T1000 (cell line): Measurements from ENCODE around the gene NKIRAS2.

Experiments
- DNase-seq: peaks from one replicate; lab custom pipeline; 2025; ENCODE audit warnings: mixed read lengths; lab: John Stamatoyannopoulos, UW

The NKIRAS2 gene

GRCh38 chr17:42019509-42020404, at the start of gene NKIRAS2:
NKIRAS2 (plus strand) TSS chr17:42020090; CDS start chr17:42021578, 1,488 bp downstream.
- peak; percentile 88 for DNase-seq

DNA sequence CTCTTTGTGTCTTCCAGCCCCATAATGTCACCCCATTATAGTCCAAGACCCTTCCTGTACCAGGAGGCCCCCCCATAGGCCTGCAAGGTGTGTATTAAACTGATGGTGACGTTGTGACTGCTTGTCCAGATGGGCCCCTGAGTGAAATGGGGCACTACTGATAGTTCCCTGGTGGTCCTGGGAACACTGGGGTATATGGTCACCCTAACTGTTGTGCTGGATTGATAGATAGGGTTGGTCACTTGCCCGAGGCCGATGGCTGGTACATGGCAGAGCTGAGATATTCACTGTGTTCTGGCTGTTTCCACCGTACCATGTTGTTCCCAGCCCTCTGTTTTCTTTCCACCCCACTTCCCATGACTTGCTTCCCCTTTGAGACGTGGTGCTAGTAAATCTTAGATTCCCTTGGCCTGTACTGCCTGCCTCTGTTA, 49.0 kb upstream of the NKIRAS2 start:
- DNase-seq, result no peak

GRCh38 chr17:41971721-41972523, 48.0 kb upstream of the NKIRAS2 start:
- DNase-seq, result no peak

DNA sequence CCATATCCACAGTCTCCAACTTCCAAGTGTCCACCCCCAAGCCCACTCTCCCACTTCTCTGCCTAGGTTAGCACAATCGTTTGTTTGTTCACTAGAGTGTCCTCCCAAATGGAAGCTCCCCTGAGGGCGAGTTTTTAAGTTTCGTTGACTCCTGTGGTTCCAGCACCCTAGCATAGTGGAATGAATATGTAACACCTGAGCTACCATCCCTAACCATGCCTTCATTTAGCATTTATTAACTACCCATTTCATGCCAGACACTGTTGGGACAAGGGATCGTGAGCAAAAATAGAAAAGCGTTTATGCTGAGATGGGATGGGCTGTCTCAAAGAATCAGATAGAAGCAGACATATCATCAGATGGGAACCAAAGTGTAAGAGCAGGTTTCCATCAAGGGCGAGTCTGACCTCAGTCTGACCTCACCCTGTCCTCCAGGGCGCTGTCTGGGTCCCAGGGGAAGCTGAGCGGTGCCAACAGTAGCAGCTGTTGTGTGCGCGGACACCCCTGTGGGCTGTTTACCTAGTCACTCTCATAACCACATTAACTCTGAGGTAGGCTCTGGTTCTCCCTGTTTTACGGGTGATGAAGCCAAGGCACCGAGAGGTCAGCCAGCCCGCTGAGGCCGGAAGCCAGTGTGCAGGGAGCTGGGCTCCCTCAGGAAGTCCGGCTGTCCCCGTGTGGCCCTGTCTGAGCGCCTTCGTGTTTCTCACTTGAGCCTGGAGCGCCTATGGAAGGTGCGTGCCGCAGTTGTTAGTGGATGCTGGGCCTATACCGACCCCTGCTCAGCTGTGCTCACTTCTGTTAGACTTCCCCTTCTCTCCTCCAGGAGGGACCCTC, 47.1 kb upstream of the NKIRAS2 start:
- DNase-seq, result no peak

- DNase-seq, result no peak
These were observed 46.5 kb upstream of the NKIRAS2 start for GRCh38 chr17:41973408-41973811.

DNA sequence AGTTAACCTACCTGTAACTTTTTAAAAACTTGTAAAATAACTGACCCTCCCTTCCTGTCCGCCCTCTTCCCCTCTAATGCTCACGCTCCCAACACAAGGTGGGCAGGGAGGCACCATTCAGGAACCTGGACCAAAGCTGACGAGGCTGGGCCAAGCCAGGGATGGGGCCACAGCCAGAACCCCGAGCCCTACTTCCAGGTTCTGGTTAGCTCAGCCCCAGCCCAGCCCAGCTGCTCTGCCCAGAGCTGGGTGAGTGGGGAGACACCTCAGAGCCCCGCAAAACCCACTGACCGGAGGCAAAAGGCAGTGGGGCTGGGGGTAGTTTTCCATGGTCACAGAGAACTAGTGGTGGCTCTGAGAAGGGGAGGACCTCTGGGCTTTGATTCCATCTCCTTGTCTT, 45.9 kb upstream of the NKIRAS2 start:
- DNase-seq, result no peak

GRCh38 chr17:41974658-41975057, 45.2 kb upstream of the NKIRAS2 start:
- no peak for DNase-seq

GRCh38 chr17:41975099-41976083, 44.5 kb upstream of the NKIRAS2 start:
- DNase-seq, result no peak

- DNase-seq, result no peak
These were observed 43.6 kb upstream of the NKIRAS2 start for GRCh38 chr17:41976142-41976768.

DNA sequence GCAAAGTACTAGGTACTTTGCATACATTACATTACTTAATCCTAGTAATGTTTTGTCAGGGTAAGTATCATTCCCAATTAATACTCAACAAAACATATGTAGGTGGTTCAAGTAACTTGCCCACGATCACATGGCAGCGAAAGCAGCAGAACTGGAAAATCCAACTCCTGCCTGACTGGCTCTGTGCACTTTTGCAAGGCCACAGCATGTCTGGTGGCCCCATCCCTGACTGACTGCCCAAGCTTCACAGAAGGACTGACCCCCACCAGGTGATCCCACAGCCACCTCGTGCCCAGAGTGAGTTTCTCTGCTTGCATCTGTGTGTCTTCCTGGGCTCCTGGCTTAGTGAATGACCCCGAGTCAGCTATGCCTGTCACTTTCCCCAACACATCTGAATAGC, 41.9 kb upstream of the NKIRAS2 start:
- no peak for DNase-seq

DNA sequence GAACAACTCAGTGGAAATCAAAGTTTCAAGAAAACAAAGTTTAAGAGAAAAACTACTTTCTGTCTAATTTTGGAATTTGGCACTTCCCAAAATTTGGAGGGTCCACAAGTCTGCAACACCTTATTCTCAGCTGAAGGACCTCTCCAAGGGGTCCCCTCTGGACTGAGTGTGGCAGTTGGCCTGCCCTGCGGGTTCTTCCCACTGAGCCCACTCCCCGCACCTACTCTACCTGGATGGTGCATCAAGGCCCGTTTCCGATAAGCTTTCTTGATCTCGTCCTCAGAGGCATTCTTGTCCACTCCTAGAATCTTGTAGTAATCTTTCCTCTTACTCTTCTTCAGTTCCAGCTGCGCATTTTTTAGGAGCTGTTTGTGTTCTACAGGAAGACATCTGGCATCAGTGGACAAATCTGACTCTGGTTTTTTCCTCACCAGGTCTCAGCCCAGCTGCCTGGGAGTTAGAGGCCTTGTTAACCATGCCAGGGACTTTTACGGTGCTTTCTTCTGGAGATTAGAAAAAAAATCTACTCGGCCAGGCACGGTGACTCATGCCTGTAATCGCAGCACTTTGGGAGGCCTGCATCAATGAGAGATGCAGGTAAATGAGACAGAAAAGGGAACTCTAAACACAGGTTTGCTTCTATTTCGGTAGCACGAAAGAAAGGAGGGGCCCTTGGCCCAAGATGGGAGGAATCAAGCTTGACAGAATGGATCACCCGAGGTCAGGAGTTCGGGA, 37.7 kb upstream of the NKIRAS2 start:
- no peak for DNase-seq

DNA sequence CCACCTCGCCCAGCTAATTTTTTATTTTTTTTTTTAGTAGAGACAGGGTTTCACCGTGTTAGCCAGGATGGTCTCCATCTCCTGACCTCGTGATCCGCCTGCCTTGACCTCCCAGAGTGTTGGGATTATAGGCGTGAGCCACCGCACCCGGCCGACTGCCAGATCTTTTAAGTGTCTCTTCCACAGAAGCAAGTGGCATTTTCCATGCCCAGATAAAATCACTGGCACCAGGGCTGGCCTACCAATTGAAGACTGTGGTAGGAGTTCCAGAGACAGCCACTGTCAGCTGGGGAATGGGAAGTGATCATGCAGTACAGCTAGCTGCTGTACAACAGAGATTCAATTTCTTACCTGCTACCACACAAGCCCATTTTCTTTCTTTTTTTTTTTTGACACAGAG, 35.4 kb upstream of the NKIRAS2 start:
- no peak for DNase-seq

GRCh38 chr17:41985919-41986318, 34.0 kb upstream of the NKIRAS2 start:
- DNase-seq, result no peak

DNA sequence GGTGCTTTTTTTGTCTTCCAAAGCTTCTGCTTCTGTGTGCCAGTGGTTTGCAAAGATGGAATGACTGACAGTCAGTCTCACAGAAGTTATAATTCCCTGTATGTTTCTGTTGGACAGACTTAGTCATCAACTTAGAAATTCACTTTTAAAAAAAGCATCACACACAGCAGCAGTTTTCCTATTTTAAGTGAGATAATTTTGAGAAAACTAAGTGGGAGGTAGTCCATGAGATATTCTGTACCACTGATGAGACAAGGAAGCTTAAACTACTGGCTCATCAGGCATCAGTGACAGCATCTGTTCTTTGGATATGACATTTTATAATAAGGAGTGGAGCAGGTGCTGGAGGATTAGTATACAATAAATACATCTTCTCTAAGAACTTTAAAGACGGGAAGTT, 33.3 kb upstream of the NKIRAS2 start:
- DNase-seq, result no peak

- no peak for DNase-seq
These were observed 32.2 kb upstream of the NKIRAS2 start for GRCh38 chr17:41987642-41988041.

DNA sequence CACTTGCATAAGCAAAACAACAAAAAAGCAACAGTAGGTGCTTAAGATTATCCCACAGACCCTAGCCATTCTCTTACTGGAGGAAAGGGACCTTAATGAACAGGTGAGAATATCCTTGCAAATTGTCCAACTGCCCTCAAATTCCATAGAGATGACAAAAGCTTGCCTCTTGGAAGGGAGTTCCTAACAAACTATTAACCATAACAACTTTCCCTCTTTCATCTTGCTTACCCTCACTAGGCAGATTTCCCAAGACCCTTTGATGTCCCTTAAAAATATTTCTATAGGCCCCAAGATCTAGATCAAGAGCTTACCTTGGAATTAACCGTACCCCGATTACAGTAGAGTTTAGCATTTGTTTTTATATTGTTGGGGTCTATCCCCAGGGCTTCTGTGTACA, 31.5 kb upstream of the NKIRAS2 start:
- no peak for DNase-seq

DNA sequence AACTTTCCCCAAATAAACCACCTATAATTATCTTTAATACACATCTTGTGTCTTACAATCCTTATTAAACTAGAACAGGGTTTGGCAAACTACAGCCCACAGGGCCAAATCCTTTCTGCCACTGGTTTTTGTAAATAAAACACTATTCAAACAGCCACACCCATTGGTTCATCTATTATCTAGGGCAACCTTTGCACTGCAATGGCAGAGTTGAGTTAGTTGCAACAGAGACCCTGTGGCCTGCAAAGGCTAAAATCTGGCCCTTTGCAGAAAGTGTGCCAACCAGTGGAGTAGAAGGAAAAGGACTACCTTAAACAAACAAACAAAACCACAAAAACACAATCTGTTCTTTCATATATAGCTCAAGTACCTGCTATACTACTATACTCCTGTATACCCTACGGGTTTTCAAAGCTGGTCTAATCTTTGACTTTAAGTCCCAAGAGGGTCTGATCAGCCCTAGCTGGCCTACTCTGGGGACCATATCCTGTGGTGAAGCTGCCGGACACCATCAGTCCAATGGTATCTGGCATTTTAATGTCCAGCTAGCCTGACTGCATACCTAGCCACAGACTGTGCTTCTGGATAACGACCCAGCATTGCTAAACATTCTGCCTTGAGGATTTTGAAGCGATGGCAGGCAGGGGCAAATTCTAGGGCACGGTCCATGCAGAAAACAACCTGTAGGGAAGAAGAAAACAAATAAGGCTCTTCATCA, 30.0 kb upstream of the NKIRAS2 start:
- DNase-seq, result no peak

DNA sequence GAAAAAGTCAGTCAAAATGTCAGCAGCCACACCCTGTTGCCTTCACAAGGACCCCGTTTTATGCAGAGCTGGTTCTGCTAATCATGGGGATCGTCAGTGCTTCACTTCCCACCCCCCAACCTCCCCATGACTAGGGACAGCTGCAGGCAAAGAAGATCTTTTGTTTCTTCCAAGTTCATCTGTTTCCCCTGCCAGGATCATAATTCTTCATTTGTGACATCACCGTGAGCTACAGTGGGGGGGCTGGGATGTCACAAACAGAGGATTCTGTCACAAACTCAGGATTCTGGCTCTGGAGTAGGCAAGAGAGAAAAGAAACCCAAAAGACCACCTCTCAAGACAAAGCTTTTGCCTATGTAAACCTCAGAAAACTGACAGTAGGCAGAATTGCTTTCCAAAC, 27.3 kb upstream of the NKIRAS2 start:
- no peak for DNase-seq

GRCh38 chr17:41996855-41997164, 23.1 kb upstream of the NKIRAS2 start:
- no peak for DNase-seq
